ENCODE results near the gene DNAJC28.
"Not testable (repeated sequence)": the region's sequence is repeated elsewhere in the genome, so short reads cannot be mapped to it uniquely, and the experiment has no call there.

Gene DNAJC28

GRCh38 chr21:33491373-33492102 is at the start of gene DNAJC28:
Gene DNAJC28 (minus strand): TSS chr21:33491716. CDS start chr21:33489393, 2,323 bp downstream.
- peak; percentile 86 to 94 (median 87) for DNase-seq (ENCODE audit: low read depth in 3 of 3, low spot score in 1 of 3)

- DNase-seq (ENCODE audit: low read depth in 3 of 3, low spot score in 1 of 3): no peak
Measured at GRCh38 chr21:33541105-33541711, 49.7 kb upstream of the DNAJC28 start.

- DNase-seq (ENCODE audit: low read depth in 3 of 3, low spot score in 1 of 3): no peak
Measured at GRCh38 chr21:33540711-33541104, 49.2 kb upstream of the DNAJC28 start.

GRCh38 chr21:33539616-33540015 is 48.1 kb upstream of the DNAJC28 start:
- no peak for DNase-seq (ENCODE audit: low read depth in 3 of 3, low spot score in 1 of 3)

- no peak for DNase-seq (ENCODE audit: low read depth in 3 of 3, low spot score in 1 of 3)
Measured at GRCh38 chr21:33537212-33537611, 45.7 kb upstream of the DNAJC28 start.

GRCh38 chr21:33531007-33531406 is 39.5 kb upstream of the DNAJC28 start:
- DNase-seq (ENCODE audit: low read depth in 3 of 3, low spot score in 1 of 3): no peak

- no peak for DNase-seq (ENCODE audit: low read depth in 3 of 3, low spot score in 1 of 3)
Measured at GRCh38 chr21:33522953-33523349, 31.4 kb upstream of the DNAJC28 start.

- DNase-seq (ENCODE audit: low read depth in 3 of 3, low spot score in 1 of 3): no peak
Measured at GRCh38 chr21:33522297-33522952, 30.9 kb upstream of the DNAJC28 start.

GRCh38 chr21:33518899-33519298 is 27.4 kb upstream of the DNAJC28 start:
- DNase-seq (ENCODE audit: low read depth in 3 of 3, low spot score in 1 of 3): no peak

- DNase-seq (ENCODE audit: low read depth in 3 of 3, low spot score in 1 of 3): no peak
Measured at GRCh38 chr21:33514229-33514628, 22.7 kb upstream of the DNAJC28 start.

- DNase-seq (ENCODE audit: low read depth in 3 of 3, low spot score in 1 of 3): no peak
Measured at GRCh38 chr21:33512481-33512880, 21.0 kb upstream of the DNAJC28 start.

GRCh38 chr21:33511639-33512038 is 20.1 kb upstream of the DNAJC28 start:
- no peak for DNase-seq (ENCODE audit: low read depth in 3 of 3, low spot score in 1 of 3)

- DNase-seq (ENCODE audit: low read depth in 3 of 3, low spot score in 1 of 3): no peak
Measured at GRCh38 chr21:33510826-33511225, 19.3 kb upstream of the DNAJC28 start.

- DNase-seq (ENCODE audit: low read depth in 3 of 3, low spot score in 1 of 3): not testable (repeated sequence)
Measured at GRCh38 chr21:33507003-33507402, 15.5 kb upstream of the DNAJC28 start.

- DNase-seq (ENCODE audit: low read depth in 3 of 3, low spot score in 1 of 3): no peak
Measured at GRCh38 chr21:33505833-33506232, 14.3 kb upstream of the DNAJC28 start.

GRCh38 chr21:33496345-33496744 is 4.8 kb upstream of the DNAJC28 start:
- DNase-seq (ENCODE audit: low read depth in 3 of 3, low spot score in 1 of 3): no peak

- no peak for DNase-seq (ENCODE audit: low read depth in 3 of 3, low spot score in 1 of 3)
Measured at GRCh38 chr21:33495743-33496142, 4.2 kb upstream of the DNAJC28 start.

- DNase-seq (ENCODE audit: low read depth in 3 of 3, low spot score in 1 of 3): no peak
Measured at GRCh38 chr21:33493756-33494155, 2.2 kb upstream of the DNAJC28 start.

- DNase-seq (ENCODE audit: low read depth in 3 of 3, low spot score in 1 of 3): no peak
Measured at GRCh38 chr21:33492571-33492970, 1.1 kb upstream of the DNAJC28 start.

- DNase-seq (ENCODE audit: low read depth in 3 of 3, low spot score in 1 of 3): no peak
Measured at GRCh38 chr21:33490991-33491372, 534 bp downstream of the DNAJC28 start.

- DNase-seq (ENCODE audit: low read depth in 3 of 3, low spot score in 1 of 3): no peak
Measured at GRCh38 chr21:33488936-33489335, 2.6 kb downstream of the DNAJC28 start.

- DNase-seq (ENCODE audit: low read depth in 3 of 3, low spot score in 1 of 3): no peak
Measured at GRCh38 chr21:33487996-33488395, 3.5 kb downstream of the DNAJC28 start.
